Esophagus muscularis mucosa (tissue), 4 donors: ENCODE measurements around the gene S1PR2. TPM values are rescaled to one million over a fixed set of nuclear protein-coding genes. Genes with fewer than 3 reads are reported as not detected.

Experiments
- DNase-seq: peaks from one replicate; pipeline ENCODE4 v3.0.0-alpha.2; 2017; ENCODE audit errors: extremely low spot score
- H3K27ac ChIP-seq, 4 donors: fragments of 200-600 bp; sonication (generic); replicated peaks in 1 of 4; 1 replicate in 3 of 4; 2 replicates in 1 of 4; pipeline ENCODE4 v1.5.1; 2016 to 2019; ENCODE audit warnings: mild to moderate bottlenecking in 1 of 4
- H3K27me3 ChIP-seq, 4 donors: fragments of 200-600 bp; sonication (generic); one replicate each; pipeline versions ENCODE4 v1.5.1 to v1.6.0; 2016 to 2019
- H3K36me3 ChIP-seq, 4 donors: fragments of 200-600 bp; sonication (generic); one replicate each; pipeline ENCODE4 v1.5.1; 2016 to 2019
- H3K4me1 ChIP-seq, 4 donors: fragments of 200-600 bp; sonication (generic); one replicate each; pipeline ENCODE4 v1.5.1; 2016 to 2019
- H3K4me3 ChIP-seq, 4 donors: fragments of 200-600 bp; sonication (generic); 1 replicate in 2 of 4; 2 replicates in 2 of 4; pipeline ENCODE4 v1.5.1; 2016 to 2019; ENCODE audit warnings: mild to moderate bottlenecking in 4 of 4, moderate library complexity in 1 of 4
- H3K9me3 ChIP-seq, 4 donors: fragments of 200-600 bp; sonication (generic); 1 replicate in 3 of 4; 2 replicates in 1 of 4; pipeline ENCODE4 v1.5.1; 2016 to 2019
- CTCF ChIP-seq, 3 experiments: fragments of 200-600 bp in 2 of 3; fragments of 450-650 bp in 1 of 3; sonication (generic) in 2 of 3; IDR thresholded peaks; one replicate each; pipeline ENCODE4 v1.5.1; 2017 to 2019; ENCODE audit warnings: antibody characterized with exemption in 3 of 3, mild to moderate bottlenecking in 2 of 3, moderate library complexity in 1 of 3
- EP300 ChIP-seq: sonication (generic); formaldehyde crosslinking; IDR thresholded peaks from one replicate; pipeline ENCODE4 v1.6.1; 2017; ENCODE audit warnings: antibody characterized with exemption
- POLR2A ChIP-seq: fragments of 450-650 bp; IDR thresholded peaks from one replicate; pipeline ENCODE4 v1.6.1; 2017; ENCODE audit warnings: antibody characterized with exemption, moderate library complexity, mild to moderate bottlenecking, low read depth
- POLR2AphosphoS5 ChIP-seq, 2 donors: sonication (generic); formaldehyde crosslinking; IDR thresholded peaks; one replicate each; pipeline ENCODE4 v1.6.1; 2017; ENCODE audit warnings: antibody characterized with exemption in 2 of 2
- WGBS: methylation state at CpG from one replicate; pipeline ENCODE4 v1.1.5; 2018; 5-methylcytosine and 5-hydroxymethylcytosine counted together
- intact Hi-C: fragments of 100-400 bp; cut with DNase I; formaldehyde crosslinking; loops from one replicate; pipeline ENCODE4 v1.15.1; 2023
- total RNA-seq, 4 donors: library from RNA; depleted of rRNA; stranded (reverse); fragments of >200 nt; gene quantifications; one replicate each; pipeline versions ENCODE4 v1.1.0 to v1.2.1, GENCODE V29; 2016

Gene S1PR2
- total RNA-seq, 4 donors from 2014 or later, result 14.5 to 27.7 (median 20.4) TPM

- Histone ChIP-seq H3K27ac (peak overlapping the region in 3 of 4 donors; percentile 65 to 88 (median 75)), H3K4me3 (no peak overlapping the region), H3K27me3 (peaks cover 0 to 39% (median 15%) of the 10 kb centered on the region in 4 donors), H3K9me3 (no peaks in the 10 kb centered on the region), H3K4me1 (peaks cover 32 to 52% (median 37%) of the 10 kb centered on the region in 4 donors), H3K36me3 (no peaks in the 10 kb centered on the region)
- TF ChIP-seq POLR2AphosphoS5 (IDR thresholded peaks at IDR 0.05) (peak; percentile 24 to 35), POLR2A (no peak)
- 64% methylated on average over 6 of the region's 6 CpGs for WGBS
- no peak for DNase-seq
- intact Hi-C loops, result no loop called here
Observed at GRCh38 chr19:10268071-10268470, 36.9 kb upstream of the S1PR2 start.

GRCh38 chr19:10266706-10267105 lies 35.6 kb upstream of the S1PR2 start:
- Histone ChIP-seq H3K4me1 (peaks cover 32 to 47% (median 32%) of the 10 kb centered on the region in 4 donors), H3K9me3 (no peaks in the 10 kb centered on the region), H3K27me3 (peaks cover 0 to 30% (median 15%) of the 10 kb centered on the region in 4 donors), H3K4me3 (no peak overlapping the region), H3K36me3 (no peaks in the 10 kb centered on the region), H3K27ac (peak overlapping the region in 2 of 4 donors; percentile 20 to 75)
- TF ChIP-seq POLR2A (no peak), POLR2AphosphoS5 (IDR thresholded peaks at IDR 0.05) (no peak), CTCF (IDR thresholded peaks at IDR 0.05) (no peak), EP300 (no peak)
- DNase-seq, result no peak
- intact Hi-C loops, result no loop called here
- 89% methylated on average over 7 of the region's 7 CpGs for WGBS

- H3K27ac ChIP-seq, result no peak overlapping the region
- DNase-seq, result no peak
- H3K9me3 ChIP-seq, result no peaks in the 10 kb centered on the region
- TF ChIP-seq POLR2AphosphoS5 (IDR thresholded peaks at IDR 0.05), result no peak
- TF ChIP-seq EP300, result no peak
- TF ChIP-seq CTCF (IDR thresholded peaks at IDR 0.05), result no peak
- no peak for TF ChIP-seq POLR2A
- peaks cover 6 to 16% (median 7%) of the 10 kb centered on the region in 4 donors for H3K4me1 ChIP-seq
- 80% methylated on average over 7 of the region's 7 CpGs for WGBS
- H3K27me3 ChIP-seq, result no peaks in the 10 kb centered on the region
- intact Hi-C loops, result no loop called here
- H3K4me3 ChIP-seq, result no peak overlapping the region
- H3K36me3 ChIP-seq, result peaks cover 10 to 23% (median 20%) of the 10 kb centered on the region in 4 donors
Observed at GRCh38 chr19:10262771-10263170, 31.6 kb upstream of the S1PR2 start.

- Histone ChIP-seq H3K27me3 (no peaks in the 10 kb centered on the region), H3K36me3 (peaks cover 31 to 49% (median 45%) of the 10 kb centered on the region in 4 donors), H3K27ac (no peak overlapping the region), H3K9me3 (no peaks in the 10 kb centered on the region), H3K4me1 (peaks cover 0 to 8% (median 7%) of the 10 kb centered on the region in 4 donors), H3K4me3 (no peak overlapping the region)
- DNase-seq, result no peak
- intact Hi-C loops, result no loop called here
- WGBS, result 76% methylated on average over 8 of the region's 8 CpGs
- TF ChIP-seq EP300, result no peak
- no peak for TF ChIP-seq POLR2A
- no peak for TF ChIP-seq POLR2AphosphoS5 (IDR thresholded peaks at IDR 0.05)
- TF ChIP-seq CTCF (IDR thresholded peaks at IDR 0.05), result no peak
Observed at GRCh38 chr19:10260141-10260584, 29.0 kb upstream of the S1PR2 start.

GRCh38 chr19:10259162-10259905 lies 28.2 kb upstream of the S1PR2 start:
- Histone ChIP-seq H3K36me3 (peaks cover 31 to 57% (median 53%) of the 10 kb centered on the region in 4 donors), H3K9me3 (no peaks in the 10 kb centered on the region), H3K27ac (peak overlapping the region in 1 of 4 donors; percentile 34), H3K27me3 (no peaks in the 10 kb centered on the region), H3K4me1 (peaks cover 0 to 8% (median 7%) of the 10 kb centered on the region in 4 donors), H3K4me3 (no peak overlapping the region)
- no peak for DNase-seq
- WGBS, result 49% methylated on average over 23 of the region's 32 CpGs
- TF ChIP-seq CTCF (IDR thresholded peaks at IDR 0.05) (peak; percentile 54 to 67 (median 65)), POLR2A (no peak), POLR2AphosphoS5 (IDR thresholded peaks at IDR 0.05) (peak in 1 of 2 donors; percentile 18), EP300 (no peak)
- intact Hi-C loops, result loop anchor here (10.0 kb wide), 1 partner anchor 155 kb away; the partner anchor contains the start of genes ANGPTL6 and PPAN
